ENCODE data around the gene ART5. TPM values are rescaled to one million over a fixed set of nuclear protein-coding genes. Genes with fewer than 3 reads are reported as not detected.

The ART5 gene
- polyA plus RNA-seq, 3 donors: not detected

GRCh38 chr11:3667149-3668035 lies 25.6 kb upstream of the ART5 start:
- WGBS (ENCODE audit: insufficient coverage): 98% methylated on average over 79 of the region's 89 CpGs
- peaks cover 44 to 86% of the 10 kb centered on the region in 2 donors for H3K36me3 ChIP-seq (replicated peaks in 1 of 2; ENCODE audit: control insufficient read depth in 1 of 2, insufficient read depth in 2 of 2, low read length in 2 of 2)
- H3K4me1 ChIP-seq (ENCODE audit: control insufficient read depth in 1 of 2, insufficient read depth in 2 of 2, low read length in 2 of 2): peaks cover 0 to 7% of the 10 kb centered on the region in 2 donors
- no peaks in the 10 kb centered on the region for H3K9me3 ChIP-seq (replicated peaks in 1 of 2; ENCODE audit: control insufficient read depth in 1 of 2, insufficient read depth in 1 of 2, low read length in 2 of 2)
- peaks cover 0 to 6% (median 0%) of the 10 kb centered on the region in 3 donors for H3K27me3 Mint-ChIP-seq (ENCODE audit: low read depth in 3 of 3)
- no peaks in the 10 kb centered on the region for H3K79me2 ChIP-seq (ENCODE audit: insufficient read depth, low read length)
- H3K27ac Mint-ChIP-seq: no peak overlapping the region
- intact Hi-C loops (cut with micrococcal nuclease): no loop called here
- no peak overlapping the region for H3K27ac ChIP-seq (ENCODE audit: low read depth in 1 of 2, low read length in 2 of 2)
- H3K4me3 Mint-ChIP-seq: no peak overlapping the region
- no peak for TF ChIP-seq CTCF (IDR thresholded peaks at IDR 0.05)
- H3K9ac ChIP-seq (ENCODE audit: insufficient read depth, low read length, poor library complexity, severe bottlenecking): no peak overlapping the region
- no peak overlapping the region for H3K4me3 ChIP-seq (replicated peaks in 1 of 3; ENCODE audit: low read depth in 2 of 3, low read length in 3 of 3)
- H3K27me3 ChIP-seq (ENCODE audit: control insufficient read depth in 2 of 2, insufficient read depth in 2 of 2, low read length in 2 of 2): no peaks in the 10 kb centered on the region
- H3K4me1 Mint-ChIP-seq: peaks cover 6% of the 10 kb centered on the region
- H3K4me2 ChIP-seq (replicated peaks; ENCODE audit: extremely low read depth, low read length, poor library complexity, severe bottlenecking): no peak overlapping the region
- H3K9me3 Mint-ChIP-seq: peaks cover 0 to 3% (median 0%) of the 10 kb centered on the region in 7 donors
- no peak overlapping the region for H2AFZ ChIP-seq (ENCODE audit: insufficient read depth, low read depth, low read length, poor library complexity, severe bottlenecking)
- DNase-seq: no peak
- no peaks in the 10 kb centered on the region for H4K20me1 ChIP-seq (ENCODE audit: insufficient read depth, low read length)
- peaks cover 72 to 80% of the 10 kb centered on the region in 2 donors for H3K36me3 Mint-ChIP-seq

GRCh38 chr11:3666023-3666530 lies 24.3 kb upstream of the ART5 start:
- Histone ChIP-seq H3K4me2 (replicated peaks; ENCODE audit: extremely low read depth, low read length, poor library complexity, severe bottlenecking) (no peak overlapping the region), H3K36me3 (replicated peaks in 1 of 2; ENCODE audit: control insufficient read depth in 1 of 2, insufficient read depth in 2 of 2, low read length in 2 of 2) (peaks cover 40 to 73% of the 10 kb centered on the region in 2 donors), H3K9me3 (replicated peaks in 1 of 2; ENCODE audit: control insufficient read depth in 1 of 2, insufficient read depth in 1 of 2, low read length in 2 of 2) (no peaks in the 10 kb centered on the region), H4K20me1 (ENCODE audit: insufficient read depth, low read length) (no peaks in the 10 kb centered on the region), H3K79me2 (ENCODE audit: insufficient read depth, low read length) (no peaks in the 10 kb centered on the region), H3K4me3 (replicated peaks in 1 of 3; ENCODE audit: low read depth in 2 of 3, low read length in 3 of 3) (no peak overlapping the region), H3K4me1 (ENCODE audit: control insufficient read depth in 1 of 2, insufficient read depth in 2 of 2, low read length in 2 of 2) (peaks cover 0 to 7% of the 10 kb centered on the region in 2 donors), H2AFZ (ENCODE audit: insufficient read depth, low read depth, low read length, poor library complexity, severe bottlenecking) (no peak overlapping the region), H3K27ac (ENCODE audit: low read depth in 1 of 2, low read length in 2 of 2) (no peak overlapping the region), H3K27me3 (ENCODE audit: control insufficient read depth in 2 of 2, insufficient read depth in 2 of 2, low read length in 2 of 2) (no peaks in the 10 kb centered on the region), H3K9ac (ENCODE audit: insufficient read depth, low read length, poor library complexity, severe bottlenecking) (no peak overlapping the region)
- no peak overlapping the region for H3K4me3 Mint-ChIP-seq
- 85% methylated on average over 14 of the region's 17 CpGs for WGBS (ENCODE audit: insufficient coverage)
- peaks cover 62 to 67% of the 10 kb centered on the region in 2 donors for H3K36me3 Mint-ChIP-seq
- DNase-seq: no peak
- H3K27ac Mint-ChIP-seq: peak overlapping the region in 3 of 7 donors; percentile 55 to 83 (median 73)
- intact Hi-C loops (cut with micrococcal nuclease): no loop called here
- H3K4me1 Mint-ChIP-seq: peaks cover 6% of the 10 kb centered on the region
- H3K27me3 Mint-ChIP-seq (ENCODE audit: low read depth in 3 of 3): peaks cover 0 to 4% (median 0%) of the 10 kb centered on the region in 3 donors
- H3K9me3 Mint-ChIP-seq: peaks cover 0 to 3% (median 0%) of the 10 kb centered on the region in 7 donors
- TF ChIP-seq CTCF (IDR thresholded peaks at IDR 0.05): no peak
